H9 (cell line): Measurements from ENCODE around the gene CREG2. TPM values are rescaled to one million over a fixed set of nuclear protein-coding genes. Genes with fewer than 3 reads are reported as not detected.
A peak's percentile ranks its signal among the peaks of the same experiment; 100 is the strongest.

Experiments used
- DNase-seq: peaks from one replicate; pipeline ENCODE4 v3.0.0-alpha.2; 2017
- H2AFZ ChIP-seq: one replicate; pipeline ENCODE4 v1.6.1; 2013; ENCODE audit warnings: mild to moderate bottlenecking, low read length, control low read depth, moderate library complexity
- H2AK5ac ChIP-seq: 2 replicates; pipeline ENCODE4 v1.6.1; 2013; ENCODE audit warnings: low read length, control low read depth, mixed read lengths; ENCODE audit not compliant: insufficient read length
- H2BK120ac ChIP-seq: one replicate; pipeline ENCODE4 v1.6.1; 2013; ENCODE audit warnings: low read depth, mild to moderate bottlenecking, low read length, control low read depth, inconsistent platforms; ENCODE audit not compliant: poor library complexity, severe bottlenecking
- H2BK12ac ChIP-seq: 2 replicates; pipeline ENCODE4 v1.6.1; 2013; ENCODE audit warnings: low read length, control low read depth, mixed read lengths, low read depth; ENCODE audit not compliant: insufficient read length
- H2BK15ac ChIP-seq: 2 replicates; pipeline ENCODE4 v1.6.1; 2013; ENCODE audit warnings: low read depth, low read length, control low read depth
- H2BK20ac ChIP-seq: one replicate; pipeline ENCODE4 v1.6.1; 2013; ENCODE audit warnings: low read depth, mild to moderate bottlenecking, low read length, control low read depth, inconsistent platforms; ENCODE audit not compliant: poor library complexity, severe bottlenecking
- H2BK5ac ChIP-seq: 2 replicates; pipeline ENCODE4 v1.6.1; 2013; ENCODE audit warnings: low read length, control low read depth, mixed read lengths; ENCODE audit not compliant: insufficient read length
- H3K14ac ChIP-seq: 2 replicates; pipeline ENCODE4 v1.6.1; 2013; ENCODE audit warnings: low read length, control low read depth; ENCODE audit not compliant: insufficient read depth
- H3K18ac ChIP-seq: 2 replicates; pipeline ENCODE4 v1.6.1; 2013; ENCODE audit warnings: low read depth, mild to moderate bottlenecking, mixed read lengths, low read length, control low read depth; ENCODE audit not compliant: insufficient read length
- H3K23ac ChIP-seq: 2 replicates; pipeline ENCODE4 v1.6.1; 2013; ENCODE audit warnings: low read length, control low read depth, mixed read lengths, low read depth; ENCODE audit not compliant: insufficient read length
- H3K23me2 ChIP-seq: 2 replicates; pipeline ENCODE4 v1.6.1; 2013; ENCODE audit warnings: low read depth, mild to moderate bottlenecking, mixed read lengths, low read length, control low read depth; ENCODE audit not compliant: insufficient read length, poor library complexity, severe bottlenecking
- H3K27ac ChIP-seq: 2 replicates; pipeline ENCODE4 v1.5.1; 2013; ENCODE audit warnings: low read length, control low read depth, mixed read lengths, low read depth; ENCODE audit not compliant: insufficient read length
- H3K27me3 ChIP-seq: 2 replicates; pipeline ENCODE4 v1.6.1; 2013; ENCODE audit warnings: low read length, control low read depth, inconsistent platforms; ENCODE audit not compliant: insufficient read depth
- H3K4ac ChIP-seq: 2 replicates; pipeline ENCODE4 v1.6.1; 2013; ENCODE audit warnings: low read depth, mild to moderate bottlenecking, control low read depth, inconsistent platforms, low read length, moderate library complexity
- H3K4me1 ChIP-seq: 2 replicates; pipeline ENCODE4 v1.6.1; 2013; ENCODE audit warnings: low read length, control low read depth, inconsistent platforms; ENCODE audit not compliant: insufficient read depth
- H3K4me2 ChIP-seq: 2 replicates; pipeline ENCODE4 v1.6.1; 2013; ENCODE audit warnings: low read length, control low read depth, mixed read lengths; ENCODE audit not compliant: insufficient read length, insufficient read depth
- H3K56ac ChIP-seq: 2 replicates; pipeline ENCODE4 v1.6.1; 2013; ENCODE audit warnings: low read depth, mild to moderate bottlenecking, mixed read lengths, low read length, control low read depth; ENCODE audit not compliant: insufficient read length
- H3K79me1 ChIP-seq: 2 replicates; pipeline ENCODE4 v1.6.1; 2013; ENCODE audit warnings: low read depth, mild to moderate bottlenecking, moderate library complexity, low read length, control low read depth, inconsistent platforms; ENCODE audit not compliant: insufficient read depth, poor library complexity, severe bottlenecking
- H3K79me2 ChIP-seq: 2 replicates; pipeline ENCODE4 v1.6.1; 2013; ENCODE audit warnings: low read length, control low read depth, inconsistent platforms; ENCODE audit not compliant: insufficient read depth
- H3K9ac ChIP-seq: 2 replicates; pipeline ENCODE4 v1.6.1; 2013; ENCODE audit warnings: low read length, control low read depth, mixed read lengths; ENCODE audit not compliant: insufficient read length; ENCODE audit errors: extremely low read depth
- H3K9me3 ChIP-seq: one replicate; pipeline ENCODE4 v1.6.1; 2013; ENCODE audit warnings: low read depth, low read length, inconsistent platforms; ENCODE audit not compliant: control insufficient read depth
- H3T11ph ChIP-seq: one replicate; pipeline ENCODE4 v1.6.1; 2013; ENCODE audit warnings: mild to moderate bottlenecking, low read length, control low read depth, inconsistent platforms
- H4K20me1 ChIP-seq: one replicate; pipeline ENCODE4 v1.6.1; 2013; ENCODE audit not compliant: control insufficient read depth, insufficient read length, insufficient read depth
- H4K5ac ChIP-seq: 2 replicates; pipeline ENCODE4 v1.6.1; 2013; ENCODE audit warnings: low read depth, mild to moderate bottlenecking, mixed read lengths, low read length, control low read depth; ENCODE audit not compliant: insufficient read length
- H4K8ac ChIP-seq: replicated peaks from 2 replicates; pipeline ENCODE4 v1.6.1; 2013; ENCODE audit warnings: low read length, control low read depth, mixed read lengths, low read depth; ENCODE audit not compliant: insufficient read length
- H4K91ac ChIP-seq: 2 replicates; pipeline ENCODE4 v1.6.1; 2013; ENCODE audit warnings: low read depth, mild to moderate bottlenecking, moderate library complexity, mixed read lengths, low read length, control low read depth; ENCODE audit not compliant: insufficient read length
- H3K27ac Mint-ChIP-seq, 3 experiments: 2 replicates in 2 of 3; 3 replicates in 1 of 3; pipeline ENCODE4 v1.8.0; 2020 to 2021; ENCODE audit warnings: mixed read lengths in 3 of 3, mild to moderate bottlenecking in 1 of 3, moderate library complexity in 1 of 3
- H3K27me3 Mint-ChIP-seq: 2 replicates; pipeline ENCODE4 v1.8.0; 2021; ENCODE audit warnings: low read depth, mild to moderate bottlenecking, moderate library complexity, mixed read lengths
- H3K36me3 Mint-ChIP-seq, 3 experiments: 2 replicates in 2 of 3; 3 replicates in 1 of 3; pipeline ENCODE4 v1.8.0; 2020 to 2021; ENCODE audit warnings: low read depth in 3 of 3, mixed read lengths in 3 of 3; ENCODE audit not compliant: insufficient read depth in 1 of 3
- H3K4me1 Mint-ChIP-seq, 2 experiments: 2 replicates each; pipeline ENCODE4 v1.8.0; 2020; ENCODE audit warnings: mixed read lengths in 2 of 2
- H3K4me3 Mint-ChIP-seq, 2 experiments: 2 replicates in 1 of 2; 3 replicates in 1 of 2; pipeline ENCODE4 v1.8.0; 2020 to 2021; ENCODE audit warnings: mild to moderate bottlenecking in 2 of 2, mixed read lengths in 2 of 2, moderate library complexity in 1 of 2
- H3K9me3 Mint-ChIP-seq, 2 experiments: 2 replicates in 1 of 2; 3 replicates in 1 of 2; pipeline ENCODE4 v1.8.0; 2020; ENCODE audit warnings: mild to moderate bottlenecking in 2 of 2, mixed read lengths in 2 of 2, moderate library complexity in 1 of 2
- WGBS: extraction: QIAGEN DNeasy Blood & Tissue Kit; methylation state at CpG from one replicate; pipeline ENCODE4 v1.1.7; 2013; ENCODE audit warnings: missing lambda C conversion rate, low lambda C conversion rate, mixed read lengths; ENCODE audit not compliant: insufficient read length; ENCODE audit errors: extremely low coverage; 5-methylcytosine and 5-hydroxymethylcytosine counted together
- total RNA-seq: library from RNA; stranded (reverse); gene quantifications from 2 replicates; pipeline ENCODE4 v1.2.1, GENCODE V29; 2021
- TF ChIP-seq, protein P1 (sequence below): fragments of 200-600 bp; sonication (generic); conservative IDR thresholded peaks from 3 replicates; pipeline ENCODE4 v1.8.0; 2021; ENCODE audit warnings: antibody characterized with exemption, mild to moderate bottlenecking

The CREG2 gene
- total RNA-seq, 1 experiment from 2014 or later = 0.77 TPM

DNA sequence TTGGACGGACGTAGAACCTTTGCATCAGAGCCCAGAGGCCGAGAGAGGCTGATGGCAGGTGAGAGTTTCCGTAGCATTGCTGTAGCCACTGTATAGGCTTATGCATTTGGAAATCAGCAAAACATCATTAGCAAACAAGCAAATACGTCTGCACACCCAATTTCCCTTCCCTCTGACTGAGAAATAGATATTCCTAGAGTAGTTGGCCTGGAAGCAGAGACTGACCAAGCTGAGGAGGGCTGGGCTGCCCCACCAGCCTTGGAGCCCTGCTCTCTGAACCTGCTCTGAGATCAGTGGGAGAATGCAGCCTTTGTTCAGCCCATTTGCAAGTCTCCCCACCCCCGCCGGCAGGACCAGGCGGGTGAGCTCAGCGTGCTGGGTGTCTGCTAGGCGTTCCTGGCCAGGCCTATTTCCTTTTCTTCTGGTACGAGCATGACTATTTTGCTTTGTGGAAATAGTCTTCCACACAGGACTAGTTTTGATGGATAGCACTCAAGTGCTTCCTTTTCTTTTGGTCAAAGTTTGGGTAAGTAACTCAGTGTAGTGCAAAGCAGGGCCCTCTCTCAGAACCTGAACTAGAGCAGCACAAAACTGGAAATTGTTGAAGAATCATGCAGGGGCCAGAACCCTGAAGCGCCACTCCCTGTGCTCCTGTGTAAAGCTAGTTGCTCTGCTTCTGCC lies 56.9 kb downstream of the CREG2 start:
- Histone ChIP-seq H2BK120ac (no peak overlapping the region), H2BK15ac (no peak overlapping the region), H2BK20ac (no peak overlapping the region), H3K18ac (peak overlapping the region; percentile 88), H3K23ac (no peak overlapping the region), H3K27ac (no peak overlapping the region), H2BK5ac (no peak overlapping the region), H3K9ac (no peak overlapping the region), H3K4me2 (peak overlapping the region; percentile 1), H4K5ac (peak overlapping the region; percentile 39), H3T11ph (peak overlapping the region; percentile 21), H3K56ac (no peak overlapping the region), H4K91ac (no peak overlapping the region), H3K79me2 (no peaks in the 10 kb centered on the region), H3K4me1 (peaks cover 19% of the 10 kb centered on the region; the same call in 1 of the 2 replicates), H2AK5ac (no peak overlapping the region), H3K79me1 (no peaks in the 10 kb centered on the region), H2AFZ (peak overlapping the region; percentile 69), H3K27me3 (no peaks in the 10 kb centered on the region), H3K4ac (no peak overlapping the region), H2BK12ac (no peak overlapping the region), H4K20me1 (no peaks in the 10 kb centered on the region), H4K8ac (peak overlapping the region; percentile 82), H3K23me2 (no peaks in the 10 kb centered on the region), H3K14ac (peak overlapping the region; percentile 82; the same call in 1 of the 2 replicates), H3K9me3 (no peaks in the 10 kb centered on the region)
- Mint-ChIP-seq H3K27ac (peak overlapping the region; percentile 52 to 89 (median 86); a peak in 6 of 7 replicates), H3K36me3 (peaks cover 0 to under 1% (median 0%) of the 10 kb centered on the region in 3 experiments; a peak in 1 of 7 replicates), H3K4me1 (peaks cover 9 to 24% of the 10 kb centered on the region in 2 experiments), H3K9me3 (no peaks in the 10 kb centered on the region), H3K4me3 (peak overlapping the region in 1 of 2 experiments; percentile 25; a peak in 2 of 5 replicates), H3K27me3 (no peaks in the 10 kb centered on the region)
- TF ChIP-seq, protein P1, sequence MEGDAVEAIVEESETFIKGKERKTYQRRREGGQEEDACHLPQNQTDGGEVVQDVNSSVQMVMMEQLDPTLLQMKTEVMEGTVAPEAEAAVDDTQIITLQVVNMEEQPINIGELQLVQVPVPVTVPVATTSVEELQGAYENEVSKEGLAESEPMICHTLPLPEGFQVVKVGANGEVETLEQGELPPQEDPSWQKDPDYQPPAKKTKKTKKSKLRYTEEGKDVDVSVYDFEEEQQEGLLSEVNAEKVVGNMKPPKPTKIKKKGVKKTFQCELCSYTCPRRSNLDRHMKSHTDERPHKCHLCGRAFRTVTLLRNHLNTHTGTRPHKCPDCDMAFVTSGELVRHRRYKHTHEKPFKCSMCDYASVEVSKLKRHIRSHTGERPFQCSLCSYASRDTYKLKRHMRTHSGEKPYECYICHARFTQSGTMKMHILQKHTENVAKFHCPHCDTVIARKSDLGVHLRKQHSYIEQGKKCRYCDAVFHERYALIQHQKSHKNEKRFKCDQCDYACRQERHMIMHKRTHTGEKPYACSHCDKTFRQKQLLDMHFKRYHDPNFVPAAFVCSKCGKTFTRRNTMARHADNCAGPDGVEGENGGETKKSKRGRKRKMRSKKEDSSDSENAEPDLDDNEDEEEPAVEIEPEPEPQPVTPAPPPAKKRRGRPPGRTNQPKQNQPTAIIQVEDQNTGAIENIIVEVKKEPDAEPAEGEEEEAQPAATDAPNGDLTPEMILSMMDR = no peak
- DNase-seq = peak; percentile 81
- WGBS = no CpG with 5 or more reads among the region's 12 CpGs
